Gastroesophageal sphincter (tissue), 4 donors: Measurements from ENCODE around the gene C9orf50. TPM values are rescaled to one million over a fixed set of nuclear protein-coding genes. Genes with fewer than 3 reads are reported as not detected.

Experiments used
- ATAC-seq: fragments of 150-250 bp; one replicate; pipeline ENCODE4 v1.9.1; 2016; ENCODE audit warnings: mild to moderate bottlenecking, moderate library complexity
- H3K27ac ChIP-seq, 4 donors: fragments of 200-600 bp; sonication (generic) in 3 of 4; 1 replicate in 3 of 4; 2 replicates in 1 of 4; pipeline ENCODE4 v1.5.1; 2016 to 2019
- H3K27me3 ChIP-seq: fragments of 200-600 bp; sonication (generic); one replicate; pipeline ENCODE4 v1.5.1; 2019
- H3K36me3 ChIP-seq, 2 donors: fragments of 200-600 bp; sonication (generic); one replicate each; pipeline ENCODE4 v1.5.1; 2019; ENCODE audit warnings: control low read depth in 1 of 2
- H3K4me1 ChIP-seq, 3 donors: fragments of 200-600 bp; sonication (generic); 1 replicate in 2 of 3; 2 replicates in 1 of 3; pipeline ENCODE4 v1.5.1; 2016 to 2019; ENCODE audit warnings: control low read depth in 2 of 3
- H3K4me3 ChIP-seq, 2 donors: fragments of 200-600 bp; sonication (generic); one replicate each; pipeline ENCODE4 v1.5.1; 2019; ENCODE audit warnings: mild to moderate bottlenecking in 1 of 2, moderate library complexity in 1 of 2
- H3K9me3 ChIP-seq, 3 donors: fragments of 200-600 bp; sonication (generic); one replicate each; pipeline ENCODE4 v1.5.1; 2017 to 2019; ENCODE audit warnings: control low read depth in 2 of 3
- CTCF ChIP-seq, 4 experiments: fragments of 200-600 bp in 2 of 4; fragments of 450-650 bp in 2 of 4; sonication (generic) in 1 of 4; IDR thresholded peaks; one replicate each; pipeline ENCODE4 v1.5.1; 2017 to 2019; ENCODE audit warnings: antibody characterized with exemption in 4 of 4, mild to moderate bottlenecking in 2 of 4, moderate library complexity in 2 of 4
- EP300 ChIP-seq: sonication (generic); formaldehyde crosslinking; IDR thresholded peaks from one replicate; pipeline ENCODE4 v1.6.1; 2017; ENCODE audit warnings: antibody characterized with exemption, mild to moderate bottlenecking
- POLR2A ChIP-seq, 2 donors: fragments of 450-650 bp; IDR thresholded peaks; one replicate each; pipeline ENCODE4 v1.6.1; 2017; ENCODE audit warnings: antibody characterized with exemption in 2 of 2, mild to moderate bottlenecking in 2 of 2, moderate library complexity in 1 of 2
- POLR2AphosphoS5 ChIP-seq: sonication (generic); formaldehyde crosslinking; IDR thresholded peaks from one replicate; pipeline ENCODE4 v1.6.1; 2017; ENCODE audit warnings: antibody characterized with exemption
- WGBS, 2 donors: methylation state at CpG; one replicate each; pipeline ENCODE4 v1.1.5; 2018; ENCODE audit warnings: low coverage in 1 of 2; 5-methylcytosine and 5-hydroxymethylcytosine counted together
- total RNA-seq, 4 donors: library from RNA; depleted of rRNA; stranded (reverse); fragments of >200 nt; gene quantifications; one replicate each; pipeline ENCODE4 v1.1.0, GENCODE V29; 2016

Gene C9orf50
- total RNA-seq, 4 donors from 2014 or later, result 0.27 TPM; not detected in 3

DNA sequence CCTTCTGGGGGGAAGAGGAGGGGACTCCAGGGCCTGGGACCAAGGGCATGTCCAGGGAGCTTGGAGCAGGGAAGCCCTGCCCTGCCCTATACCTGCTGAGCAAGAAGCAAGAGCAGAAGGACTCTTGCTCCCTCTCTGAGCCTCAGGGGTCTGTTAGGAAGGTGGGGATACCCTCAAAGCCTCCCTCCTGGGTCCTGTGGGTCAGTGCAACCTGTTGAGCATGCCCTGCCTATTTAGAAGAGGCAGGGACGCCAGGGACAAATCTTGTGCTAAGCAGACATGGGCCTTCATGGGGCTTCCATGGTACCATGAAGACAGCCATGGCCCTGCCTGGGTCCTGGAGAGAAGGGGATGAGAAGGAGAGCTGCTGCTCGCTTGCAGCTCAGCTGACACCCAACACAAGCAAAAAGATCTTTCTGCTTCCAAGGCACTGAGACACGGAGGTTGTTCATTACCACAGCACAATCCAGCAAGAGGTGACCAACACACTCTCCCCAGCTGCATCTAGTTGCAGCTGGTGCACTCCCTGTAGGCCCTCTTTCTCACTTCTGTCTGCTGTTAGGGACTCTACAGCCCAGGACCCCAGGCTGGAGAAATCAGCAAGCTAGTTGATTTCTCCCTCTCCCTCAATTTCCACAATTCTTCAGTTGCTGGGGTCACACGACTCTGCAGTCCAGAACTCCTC is 39.3 kb downstream of the C9orf50 start:
- no peak for TF ChIP-seq POLR2AphosphoS5
- TF ChIP-seq EP300, result no peak
- TF ChIP-seq POLR2A (IDR thresholded peaks at IDR 0.05), result no peak
- no peaks in the 10 kb centered on the region for H3K36me3 ChIP-seq
- no peaks in the 10 kb centered on the region for H3K27me3 ChIP-seq
- H3K9me3 ChIP-seq, result no peaks in the 10 kb centered on the region
- H3K27ac ChIP-seq, result no peak overlapping the region
- H3K4me1 ChIP-seq, result peaks cover 0 to 9% (median 0%) of the 10 kb centered on the region in 3 donors
- WGBS, 2 donors, result 57% methylated on average over 3 of the region's 4 CpGs; no CpG with 5 or more reads in 1 of the 2 donors
- H3K4me3 ChIP-seq, result no peak overlapping the region
- no peak for ATAC-seq

GRCh38 chr9:129580211-129580915 is 40.5 kb downstream of the C9orf50 start:
- H3K27ac ChIP-seq, result no peak overlapping the region
- H3K27me3 ChIP-seq, result no peaks in the 10 kb centered on the region
- no peak for ATAC-seq
- WGBS, 2 donors, result 76 to 86% methylated on average over 2 to 5 of the region's 11 CpGs
- TF ChIP-seq EP300, result no peak
- TF ChIP-seq CTCF (IDR thresholded peaks at IDR 0.05), result no peak
- TF ChIP-seq POLR2A (IDR thresholded peaks at IDR 0.05), result no peak
- no peak for TF ChIP-seq POLR2AphosphoS5
- no peaks in the 10 kb centered on the region for H3K9me3 ChIP-seq
- no peaks in the 10 kb centered on the region for H3K36me3 ChIP-seq
- peaks cover 0 to 6% (median 0%) of the 10 kb centered on the region in 3 donors for H3K4me1 ChIP-seq
- no peak overlapping the region for H3K4me3 ChIP-seq

DNA sequence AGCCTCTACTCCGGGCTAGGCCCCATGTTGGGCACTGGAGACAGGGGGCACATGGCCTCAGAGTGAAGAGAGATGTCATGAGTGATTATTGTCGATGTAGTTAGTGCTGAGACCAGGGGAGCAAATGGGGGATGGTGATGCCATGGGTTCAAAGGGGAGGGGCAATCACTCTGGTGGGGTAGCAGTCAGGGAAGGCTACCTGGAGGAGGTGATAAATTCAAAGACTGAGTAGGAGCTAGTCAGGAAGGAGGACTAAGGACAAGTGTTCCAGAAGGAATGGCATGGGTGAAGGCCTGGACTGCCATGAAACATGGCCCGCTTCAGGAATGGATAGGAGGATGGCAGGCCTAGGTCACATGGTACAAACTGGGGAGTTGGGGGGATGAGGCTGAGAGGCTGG is 41.6 kb downstream of the C9orf50 start:
- H3K36me3 ChIP-seq, result no peaks in the 10 kb centered on the region
- no peaks in the 10 kb centered on the region for H3K9me3 ChIP-seq
- 88 to 100% methylated on average over 1 to 2 of the region's 3 CpGs for WGBS, 2 donors
- H3K4me1 ChIP-seq, result peaks cover 0 to 3% (median 0%) of the 10 kb centered on the region in 3 donors
- no peak overlapping the region for H3K4me3 ChIP-seq
- no peaks in the 10 kb centered on the region for H3K27me3 ChIP-seq
- TF ChIP-seq CTCF (IDR thresholded peaks at IDR 0.05) (no peak), POLR2A (IDR thresholded peaks at IDR 0.05) (no peak), POLR2AphosphoS5 (no peak), EP300 (no peak)
- H3K27ac ChIP-seq, result no peak overlapping the region
- no peak for ATAC-seq

- H3K4me3 ChIP-seq, result no peak overlapping the region
These were observed 44.1 kb downstream of the C9orf50 start for GRCh38 chr9:129576546-129577543.

DNA sequence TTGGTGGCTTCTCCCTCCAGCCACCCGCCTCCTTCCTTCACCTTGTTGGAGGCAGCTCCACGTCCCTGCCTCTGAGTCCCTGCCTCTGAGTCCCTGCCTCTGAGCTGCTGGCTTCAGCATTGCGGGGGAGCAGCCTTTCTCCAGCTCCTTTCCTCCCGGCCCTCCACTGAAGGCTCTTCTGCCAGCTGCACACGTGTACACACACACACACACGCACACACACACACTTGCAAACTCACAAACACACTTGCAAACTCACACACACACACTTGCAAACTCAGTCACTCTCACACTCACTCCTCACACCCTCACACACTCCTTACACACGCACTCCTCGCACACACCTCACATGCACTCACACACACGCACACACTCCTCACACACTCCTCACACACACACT is 45.1 kb downstream of the C9orf50 start:
- H3K27ac ChIP-seq, result no peak overlapping the region
- ATAC-seq, result no peak

More at GRCh38 chr9:129576546-129577543, 44.1 kb downstream of the C9orf50 start:
- TF ChIP-seq POLR2A (IDR thresholded peaks at IDR 0.05) (no peak), EP300 (no peak), POLR2AphosphoS5 (no peak)
- Histone ChIP-seq H3K27ac (peak overlapping the region in 1 of 4 donors; percentile 14), H3K4me1 (no peaks in the 10 kb centered on the region), H3K36me3 (no peaks in the 10 kb centered on the region), H3K9me3 (no peaks in the 10 kb centered on the region), H3K27me3 (no peaks in the 10 kb centered on the region)
- WGBS, 2 donors, result 43 to 74% methylated on average over 3 to 10 of the region's 34 CpGs
- ATAC-seq, result no peak

More for the DNA sequence above, 45.1 kb downstream of the C9orf50 start:
- TF ChIP-seq EP300 (no peak), CTCF (IDR thresholded peaks at IDR 0.05) (no peak), POLR2AphosphoS5 (no peak), POLR2A (IDR thresholded peaks at IDR 0.05) (no peak)
- H3K9me3 ChIP-seq, result no peaks in the 10 kb centered on the region
- H3K4me3 ChIP-seq, result no peak overlapping the region
- no peaks in the 10 kb centered on the region for H3K27me3 ChIP-seq
- 50 to 53% methylated on average over 6 to 7 of the region's 9 CpGs for WGBS, 2 donors
- no peaks in the 10 kb centered on the region for H3K36me3 ChIP-seq
- peaks cover 0 to 7% (median 0%) of the 10 kb centered on the region in 3 donors for H3K4me1 ChIP-seq
